ENCODE measurements around the gene U2AF2. TPM values are rescaled to one million over a fixed set of nuclear protein-coding genes. Genes with fewer than 3 reads are reported as not detected.

U2AF2 gene
- 175 TPM for polyA plus RNA-seq (2013, experiment 1 of 2; ENCODE audit: insufficient read length)
- polyA plus RNA-seq (2013, experiment 2 of 2; ENCODE audit: insufficient read length), result 157 TPM

DNA sequence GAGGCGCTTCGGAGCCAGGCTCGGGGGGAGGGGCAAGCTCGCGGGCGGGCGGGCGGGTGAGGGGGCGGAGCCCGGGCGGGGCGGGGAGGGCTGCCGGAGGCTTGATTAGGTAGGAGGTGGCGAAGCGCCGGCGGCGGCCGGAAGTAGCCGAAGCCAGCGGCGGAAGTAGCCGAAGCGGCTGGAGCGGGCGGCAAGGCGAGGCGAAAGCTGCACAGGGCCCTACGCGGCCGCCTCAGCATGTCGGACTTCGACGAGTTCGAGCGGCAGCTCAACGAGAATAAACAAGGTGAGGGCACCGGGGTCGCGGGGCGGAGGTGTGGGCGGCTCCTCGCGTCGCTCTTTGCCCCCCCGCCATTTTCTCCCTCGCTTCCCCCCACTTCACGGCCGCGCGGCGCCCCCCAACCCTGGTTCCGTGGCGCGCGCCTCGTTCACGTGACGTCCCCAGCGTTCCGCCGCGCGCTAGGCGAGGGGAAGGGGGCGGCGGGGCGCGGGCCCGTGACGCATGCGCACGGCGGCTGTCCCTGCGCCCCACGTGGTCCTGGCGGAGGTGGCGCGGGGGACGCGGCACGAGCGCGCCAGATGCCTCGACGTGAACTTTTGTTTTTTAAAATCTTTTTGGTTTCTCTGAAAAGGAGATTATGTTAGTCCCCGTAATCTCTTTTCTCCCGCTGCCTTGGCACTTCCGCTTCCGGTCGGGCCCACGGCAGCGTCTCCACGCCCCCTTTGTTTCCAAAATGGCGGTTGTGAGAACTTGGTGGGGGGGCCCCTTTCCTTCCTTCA, at the start of gene U2AF2:
Gene U2AF2 (plus strand): TSS at position 168 of the 780 bp plus-strand sequence. CDS start 70 bp downstream, at position 238.
- DNase-seq, result peak; percentile 93

DNA sequence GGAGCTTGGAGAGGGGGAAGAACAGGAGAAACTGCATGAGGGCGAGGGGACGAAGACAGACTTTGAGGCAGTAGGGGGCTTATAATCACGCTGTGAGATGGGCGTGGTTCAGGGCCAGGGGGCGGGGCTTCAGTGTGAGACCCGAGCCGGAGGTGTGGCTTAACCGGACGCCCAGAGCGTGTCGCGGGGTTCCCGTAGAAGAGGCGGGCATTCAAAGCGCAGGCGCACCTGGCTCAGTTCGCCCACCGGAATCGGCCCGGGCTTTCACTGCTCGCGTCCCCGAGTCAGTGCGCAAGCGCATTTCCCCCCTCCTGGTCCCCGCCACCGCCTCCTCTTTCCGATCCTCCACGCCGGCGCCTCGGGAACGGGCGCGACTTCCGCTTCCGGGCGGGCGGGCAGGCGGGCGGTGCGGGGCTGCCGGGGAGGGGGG, 49.6 kb upstream of the U2AF2 start:
- peak; percentile 98 for DNase-seq

DNA sequence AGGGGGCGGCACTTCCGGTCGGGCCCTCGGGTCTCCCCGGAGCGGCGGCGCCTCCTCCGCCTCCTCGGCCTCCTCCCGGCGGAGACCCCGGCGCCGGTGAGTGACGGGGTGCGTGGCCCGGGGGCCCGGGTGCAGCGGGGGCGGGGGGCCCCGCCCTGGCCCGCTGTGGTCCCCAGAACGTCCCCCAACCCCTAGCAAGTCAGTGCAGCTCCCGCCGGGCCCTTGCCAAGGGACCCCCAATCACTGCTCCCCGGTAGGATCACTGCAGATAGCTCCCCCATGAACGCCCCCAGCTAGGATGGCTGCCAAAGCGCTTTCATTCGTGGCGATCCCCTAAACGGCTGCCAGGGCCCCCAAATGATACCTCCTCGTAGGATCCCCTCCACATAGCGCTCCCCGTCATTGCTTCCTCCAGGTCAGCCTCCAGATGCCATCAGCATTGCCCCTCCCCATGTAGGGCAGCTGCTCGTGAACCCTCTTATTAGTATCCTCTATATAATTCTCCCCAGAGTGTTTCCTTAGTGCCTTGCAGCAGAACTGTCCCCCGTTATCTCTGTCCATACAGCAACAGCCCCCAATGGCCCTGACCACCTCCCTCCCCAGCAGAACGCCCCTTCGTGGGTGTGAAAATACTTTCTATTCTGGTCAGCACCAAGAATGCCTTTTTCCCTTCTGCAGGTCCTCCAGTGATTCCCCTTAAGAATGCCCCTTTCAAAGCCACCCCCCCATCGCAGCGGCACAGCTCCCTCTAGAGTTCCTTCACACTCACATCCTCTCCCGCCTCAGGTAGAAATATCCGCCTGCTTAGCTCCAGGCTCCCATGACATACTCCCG, 49.0 kb upstream of the U2AF2 start, which contains the start of gene ZNF865:
Gene ZNF865 (plus strand): TSS at position 11 of the 834 bp plus-strand sequence. CDS start 7,972 bp downstream, outside the sequence.
- DNase-seq, result peak; percentile 85

DNA sequence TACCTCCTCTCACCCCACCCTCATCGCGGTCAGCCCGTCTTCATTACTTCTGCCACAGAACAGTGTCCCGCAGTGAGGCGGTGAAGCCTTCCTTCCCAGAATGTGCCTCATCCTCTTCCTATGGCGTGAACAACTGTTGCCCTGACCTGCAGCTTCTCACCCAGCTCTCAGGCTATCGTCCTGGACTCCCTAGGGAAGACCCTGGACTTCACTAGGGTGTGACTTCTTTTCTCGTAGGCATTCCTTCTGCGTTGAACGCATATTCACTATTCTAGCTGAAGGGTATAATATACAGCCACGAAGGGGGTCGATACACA, 48.4 kb upstream of the U2AF2 start:
- DNase-seq, result no peak

DNA sequence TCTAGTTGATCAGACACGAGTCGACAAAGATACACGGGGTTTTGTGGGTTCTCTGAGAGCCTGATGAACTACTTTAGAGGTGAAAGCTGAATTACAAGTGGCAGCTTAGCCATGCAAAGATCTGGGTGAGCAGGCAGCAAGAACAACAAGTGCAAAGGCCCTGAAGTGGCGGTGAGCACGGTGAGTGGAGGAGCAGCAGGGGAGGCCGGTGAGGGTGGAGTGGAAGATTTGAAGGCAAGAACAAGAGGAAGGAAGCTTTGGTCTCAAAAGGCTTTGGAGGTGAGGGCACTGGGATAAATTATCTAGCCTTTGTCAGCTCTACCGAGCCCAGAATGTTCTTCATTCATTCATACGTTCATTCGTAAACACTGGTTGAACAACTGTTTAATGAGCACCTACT, 48.0 kb upstream of the U2AF2 start:
- DNase-seq, result no peak

DNA sequence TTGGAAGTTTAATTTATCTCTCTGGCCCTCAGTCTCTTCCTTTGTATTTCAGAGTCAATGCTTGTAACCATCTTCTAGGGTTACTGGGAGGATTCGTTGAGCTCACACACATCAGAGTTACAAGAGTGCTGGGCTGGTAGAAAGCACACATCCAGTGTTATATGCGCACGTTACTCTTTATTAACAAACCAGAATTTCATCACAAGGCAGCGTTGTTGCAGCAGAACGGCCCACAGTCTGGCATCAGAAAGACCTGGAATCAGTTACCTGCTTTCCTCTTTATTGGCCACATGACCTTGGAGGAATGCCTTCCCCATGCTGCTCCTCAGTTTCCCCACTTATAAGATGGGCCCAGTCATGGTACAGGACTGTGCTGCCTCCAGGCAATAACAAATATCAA, 45.5 kb upstream of the U2AF2 start:
- no peak for DNase-seq

DNA sequence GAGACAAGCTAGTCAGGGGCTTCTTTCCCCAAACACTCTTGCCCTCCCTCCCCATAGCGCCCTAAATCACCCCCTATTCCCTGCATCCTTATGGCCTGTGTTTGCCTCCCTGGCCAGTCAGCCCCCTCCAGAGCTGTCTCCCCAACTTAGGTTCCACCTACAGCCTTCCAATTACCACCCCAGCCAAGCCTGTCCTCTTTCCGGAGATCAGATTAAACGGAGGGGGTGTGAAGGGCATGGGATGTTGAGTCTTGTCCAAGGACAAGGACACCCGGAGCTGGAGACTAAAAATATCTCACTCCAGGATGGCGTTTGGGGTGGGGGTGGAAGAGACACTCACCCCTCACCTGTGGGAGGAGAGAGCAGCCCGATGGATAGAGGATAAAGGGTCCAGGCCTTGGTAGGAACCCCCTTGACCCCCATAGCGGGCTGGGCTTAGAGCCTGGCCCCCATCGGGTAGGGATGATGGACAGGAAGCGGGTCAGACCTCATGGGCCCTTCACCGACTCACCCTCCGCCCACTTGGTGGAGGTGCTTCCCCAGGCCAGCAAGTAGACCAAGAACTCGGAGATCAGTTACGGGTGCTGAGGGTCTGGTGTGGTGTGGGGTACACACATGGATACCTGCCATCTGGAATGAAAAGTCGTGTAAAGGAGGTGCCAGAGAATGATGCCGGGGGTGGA, 43.4 kb upstream of the U2AF2 start:
- DNase-seq, result no peak

DNA sequence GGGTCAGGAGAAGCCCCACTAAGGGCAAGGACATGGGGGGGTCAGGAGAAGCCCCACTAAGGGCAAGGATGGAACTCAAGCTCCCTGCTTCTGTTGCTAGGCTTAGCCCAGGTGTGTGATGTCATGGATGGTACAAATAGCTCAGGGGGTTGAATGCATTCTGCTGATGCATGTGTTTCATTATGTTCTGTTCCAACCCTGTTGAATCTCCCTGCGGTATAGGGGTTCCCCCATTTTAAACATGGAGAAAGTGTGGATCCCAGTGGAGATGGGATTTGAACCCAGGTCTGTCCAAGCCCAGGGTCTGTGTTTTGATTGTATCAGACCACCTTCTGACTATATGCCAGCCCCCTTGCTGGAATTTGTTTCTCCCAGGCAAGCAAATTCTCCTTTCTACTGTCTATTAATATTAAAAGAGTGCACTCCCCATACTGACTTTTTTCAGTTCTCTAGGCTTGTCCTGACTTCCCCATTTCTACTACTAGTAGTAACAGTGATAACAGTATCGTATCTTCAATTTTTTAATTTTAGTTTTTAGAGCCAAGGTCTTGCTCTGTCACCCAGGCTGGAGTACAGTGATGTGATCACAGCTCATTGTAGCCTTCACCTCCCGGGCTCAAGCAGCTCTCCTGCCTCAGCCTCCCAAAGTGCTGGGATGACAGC, 42.7 kb upstream of the U2AF2 start:
- DNase-seq, result no peak

DNA sequence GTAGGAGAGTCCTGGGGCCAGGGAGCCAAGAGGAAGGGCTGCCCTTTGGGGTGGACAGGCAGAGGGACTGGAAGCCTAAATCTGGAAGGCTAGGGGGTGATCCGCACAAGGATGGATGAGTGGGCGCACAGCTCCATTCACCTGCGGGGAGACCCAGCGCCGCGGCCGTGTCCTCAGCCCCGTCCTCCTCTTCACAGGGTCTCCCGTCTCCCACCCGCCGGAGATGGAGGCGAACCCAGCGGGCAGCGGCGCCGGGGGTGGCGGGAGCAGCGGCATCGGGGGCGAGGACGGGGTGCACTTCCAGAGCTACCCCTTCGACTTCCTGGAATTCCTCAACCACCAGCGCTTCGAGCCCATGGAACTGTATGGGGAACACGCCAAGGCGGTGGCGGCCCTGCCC, 41.4 kb upstream of the U2AF2 start:
- no peak for DNase-seq

DNA sequence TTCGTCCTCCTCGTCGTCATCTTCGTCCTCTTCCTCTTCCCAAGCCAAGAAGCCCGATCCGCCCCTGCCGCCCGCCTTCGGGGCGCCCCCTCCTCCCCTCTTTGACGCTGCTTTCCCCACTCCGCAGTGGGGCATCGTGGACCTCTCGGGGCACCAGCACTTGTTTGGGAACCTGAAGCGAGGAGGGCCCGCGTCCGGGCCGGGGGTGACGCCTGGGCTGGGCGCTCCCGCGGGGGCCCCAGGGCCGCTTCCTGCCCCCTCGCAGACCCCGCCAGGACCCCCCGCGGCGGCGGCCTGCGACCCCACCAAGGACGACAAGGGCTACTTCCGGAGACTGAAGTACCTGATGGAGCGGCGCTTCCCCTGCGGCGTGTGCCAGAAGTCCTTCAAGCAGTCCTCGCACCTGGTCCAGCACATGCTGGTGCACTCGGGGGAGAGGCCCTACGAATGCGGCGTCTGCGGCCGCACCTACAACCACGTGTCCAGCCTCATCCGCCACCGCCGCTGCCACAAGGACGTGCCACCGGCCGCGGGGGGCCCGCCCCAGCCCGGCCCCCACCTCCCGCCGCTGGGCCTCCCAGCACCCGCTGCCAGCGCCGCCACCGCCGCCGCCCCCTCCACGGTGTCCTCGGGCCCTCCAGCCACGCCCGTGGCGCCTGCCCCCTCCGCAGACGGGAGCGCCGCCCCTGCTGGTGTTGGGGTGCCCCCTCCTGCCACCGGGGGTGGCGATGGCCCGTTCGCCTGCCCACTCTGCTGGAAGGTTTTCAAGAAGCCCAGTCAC, 40.7 kb upstream of the U2AF2 start:
- DNase-seq, result no peak

DNA sequence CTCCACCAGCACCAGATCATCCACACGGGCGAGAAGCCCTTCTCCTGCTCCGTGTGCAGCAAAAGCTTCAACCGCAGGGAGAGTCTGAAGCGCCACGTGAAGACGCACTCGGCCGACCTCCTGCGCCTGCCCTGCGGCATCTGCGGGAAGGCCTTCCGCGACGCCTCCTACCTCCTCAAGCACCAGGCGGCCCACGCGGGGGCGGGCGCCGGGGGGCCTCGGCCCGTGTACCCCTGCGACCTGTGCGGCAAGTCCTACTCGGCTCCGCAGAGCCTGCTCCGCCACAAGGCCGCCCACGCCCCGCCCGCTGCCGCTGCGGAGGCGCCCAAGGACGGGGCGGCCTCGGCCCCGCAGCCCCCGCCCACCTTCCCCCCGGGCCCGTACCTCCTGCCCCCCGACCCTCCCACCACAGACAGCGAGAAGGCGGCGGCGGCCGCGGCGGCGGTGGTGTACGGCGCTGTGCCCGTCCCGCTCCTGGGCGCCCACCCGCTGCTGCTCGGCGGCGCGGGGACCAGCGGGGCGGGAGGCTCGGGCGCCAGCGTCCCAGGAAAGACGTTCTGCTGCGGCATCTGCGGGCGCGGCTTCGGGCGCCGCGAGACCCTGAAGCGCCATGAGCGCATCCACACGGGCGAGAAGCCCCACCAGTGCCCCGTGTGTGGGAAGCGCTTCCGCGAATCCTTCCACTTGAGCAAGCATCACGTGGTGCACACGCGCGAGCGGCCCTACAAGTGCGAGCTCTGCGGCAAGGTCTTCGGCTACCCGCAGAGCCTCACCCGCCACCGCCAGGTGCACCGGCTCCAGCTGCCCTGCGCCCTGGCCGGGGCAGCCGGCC, 39.9 kb upstream of the U2AF2 start:
- DNase-seq, result no peak

DNA sequence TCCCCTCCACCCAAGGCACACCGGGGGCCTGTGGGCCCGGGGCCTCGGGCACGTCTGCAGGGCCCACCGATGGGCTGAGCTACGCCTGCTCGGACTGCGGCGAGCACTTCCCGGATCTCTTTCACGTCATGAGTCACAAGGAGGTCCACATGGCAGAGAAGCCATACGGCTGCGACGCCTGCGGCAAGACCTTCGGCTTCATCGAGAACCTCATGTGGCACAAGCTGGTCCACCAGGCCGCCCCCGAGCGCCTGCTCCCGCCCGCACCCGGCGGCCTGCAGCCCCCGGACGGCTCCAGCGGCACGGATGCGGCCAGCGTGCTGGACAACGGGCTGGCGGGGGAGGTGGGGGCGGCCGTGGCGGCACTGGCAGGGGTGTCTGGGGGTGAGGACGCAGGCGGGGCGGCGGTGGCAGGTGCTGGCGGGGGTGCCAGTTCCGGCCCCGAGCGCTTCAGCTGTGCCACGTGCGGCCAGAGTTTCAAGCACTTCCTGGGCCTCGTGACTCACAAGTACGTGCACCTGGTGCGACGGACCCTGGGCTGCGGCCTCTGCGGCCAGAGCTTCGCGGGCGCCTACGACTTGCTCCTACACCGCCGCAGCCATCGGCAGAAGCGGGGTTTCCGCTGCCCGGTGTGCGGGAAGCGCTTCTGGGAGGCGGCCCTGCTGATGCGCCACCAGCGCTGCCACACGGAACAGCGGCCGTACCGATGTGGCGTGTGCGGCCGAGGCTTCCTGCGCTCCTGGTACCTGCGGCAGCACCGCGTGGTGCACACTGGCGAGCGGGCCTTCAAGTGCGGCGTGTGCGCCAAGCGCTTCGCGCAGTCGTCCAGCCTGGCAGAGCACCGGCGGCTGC, 39.1 kb upstream of the U2AF2 start:
- DNase-seq, result no peak

DNA sequence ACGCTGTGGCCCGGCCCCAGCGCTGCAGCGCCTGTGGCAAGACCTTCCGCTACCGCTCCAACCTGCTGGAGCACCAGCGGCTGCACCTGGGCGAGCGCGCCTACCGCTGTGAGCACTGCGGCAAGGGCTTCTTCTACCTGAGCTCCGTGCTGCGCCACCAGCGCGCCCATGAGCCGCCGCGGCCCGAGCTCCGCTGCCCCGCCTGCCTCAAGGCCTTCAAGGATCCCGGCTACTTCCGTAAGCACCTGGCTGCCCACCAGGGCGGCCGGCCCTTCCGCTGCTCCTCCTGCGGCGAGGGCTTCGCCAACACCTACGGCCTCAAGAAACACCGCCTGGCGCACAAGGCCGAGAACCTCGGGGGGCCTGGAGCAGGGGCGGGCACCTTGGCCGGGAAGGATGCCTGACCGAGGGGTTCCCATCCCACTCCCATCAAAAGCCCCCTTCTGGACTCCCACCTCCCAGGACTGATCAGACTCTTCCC, 38.4 kb upstream of the U2AF2 start:
- no peak for DNase-seq

DNA sequence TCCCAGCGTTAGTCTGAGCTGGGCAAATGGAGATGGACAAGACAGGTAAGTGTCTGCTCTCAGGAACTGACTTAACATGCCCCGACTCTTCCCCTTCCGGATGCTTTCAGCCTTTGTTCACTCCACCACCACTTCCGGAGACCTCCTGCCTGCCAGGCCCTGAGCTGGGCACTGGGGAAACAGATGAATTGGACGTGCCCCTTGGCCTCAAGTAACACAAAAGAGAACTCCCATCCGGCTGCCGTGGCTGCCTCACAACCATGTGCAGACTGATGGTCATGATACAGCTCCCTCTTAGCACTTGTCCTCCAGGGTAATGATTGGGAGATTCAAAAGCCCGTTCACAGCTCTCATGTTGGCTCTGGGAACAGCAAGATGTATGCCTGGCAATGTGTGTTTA, 37.4 kb upstream of the U2AF2 start:
- no peak for DNase-seq

DNA sequence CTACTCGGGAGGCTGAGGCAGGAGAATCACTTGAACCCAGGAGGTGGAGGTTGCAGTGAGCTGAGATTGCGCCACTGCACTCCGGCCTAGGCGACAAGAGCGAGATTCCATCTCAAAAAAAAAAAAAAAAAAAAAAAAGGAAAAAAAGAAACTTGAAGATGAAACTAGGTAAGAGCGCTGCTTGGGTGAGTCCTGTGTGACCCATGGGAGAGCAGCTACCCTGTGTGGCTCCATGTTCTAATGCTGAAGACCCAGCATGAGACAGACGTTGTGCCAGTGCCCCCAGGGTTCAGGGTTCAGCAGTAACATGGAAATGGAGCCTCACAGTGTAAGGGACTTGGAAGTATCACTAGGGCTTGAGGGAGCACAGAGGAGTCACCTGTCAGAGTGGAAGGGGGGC, 36.4 kb upstream of the U2AF2 start:
- DNase-seq, result no peak

DNA sequence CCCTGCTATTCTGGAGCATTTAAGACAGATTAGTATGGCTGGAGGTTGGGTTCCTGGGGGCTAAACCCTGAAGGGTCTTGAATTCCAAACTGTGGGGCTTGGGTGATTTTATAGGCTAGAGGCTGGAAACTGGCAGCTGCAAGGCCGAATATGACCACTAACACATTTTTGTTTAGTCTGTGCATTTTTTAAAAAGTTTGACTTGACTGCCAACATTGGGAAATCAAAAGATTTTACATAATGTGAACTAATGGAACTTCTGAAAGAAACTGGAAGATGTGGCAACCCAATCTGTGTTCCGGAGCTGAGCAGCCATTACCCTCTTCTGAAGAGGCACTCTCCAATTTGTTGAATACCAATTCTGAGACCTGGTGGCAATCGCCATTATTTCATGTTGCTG, 35.5 kb upstream of the U2AF2 start:
- DNase-seq, result no peak

DNA sequence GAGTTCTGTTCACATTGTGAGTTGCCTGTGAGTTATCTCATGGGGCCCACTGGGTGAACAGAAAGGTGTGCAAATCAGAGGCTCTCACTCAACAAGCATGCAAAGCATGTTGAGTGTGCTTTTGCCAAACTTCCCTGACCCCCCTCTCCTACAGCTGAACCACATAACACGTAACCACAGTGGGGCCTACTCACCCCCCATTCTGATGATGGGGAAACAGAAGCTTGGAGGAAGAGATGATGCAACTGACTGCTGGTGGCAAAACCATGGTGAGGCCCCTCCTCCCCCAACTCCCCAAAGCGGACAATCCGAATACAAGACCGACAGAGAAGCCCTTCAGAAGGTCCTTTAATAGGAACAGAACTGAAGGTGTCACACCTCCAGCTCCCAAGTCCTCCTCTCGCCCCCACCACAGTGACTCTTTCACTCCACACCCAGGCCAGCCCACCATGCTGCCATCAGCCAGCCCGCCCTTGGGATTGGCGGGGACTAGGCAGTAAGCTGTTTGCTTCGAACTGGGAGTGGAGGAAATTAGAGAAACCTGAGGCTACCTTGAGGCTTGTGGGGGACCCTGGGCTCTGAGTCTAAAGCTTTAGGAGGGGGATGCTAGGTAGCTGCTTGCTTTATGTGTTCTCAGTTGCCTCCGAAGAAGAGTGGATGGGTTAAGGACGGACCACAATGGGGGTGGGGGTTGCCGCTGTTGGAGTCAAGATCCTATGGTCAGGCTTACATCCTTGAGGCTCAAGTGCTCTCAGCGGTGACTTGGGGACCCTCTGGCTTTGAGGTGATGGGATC, 34.2 kb upstream of the U2AF2 start:
- peak; percentile 59 for DNase-seq

DNA sequence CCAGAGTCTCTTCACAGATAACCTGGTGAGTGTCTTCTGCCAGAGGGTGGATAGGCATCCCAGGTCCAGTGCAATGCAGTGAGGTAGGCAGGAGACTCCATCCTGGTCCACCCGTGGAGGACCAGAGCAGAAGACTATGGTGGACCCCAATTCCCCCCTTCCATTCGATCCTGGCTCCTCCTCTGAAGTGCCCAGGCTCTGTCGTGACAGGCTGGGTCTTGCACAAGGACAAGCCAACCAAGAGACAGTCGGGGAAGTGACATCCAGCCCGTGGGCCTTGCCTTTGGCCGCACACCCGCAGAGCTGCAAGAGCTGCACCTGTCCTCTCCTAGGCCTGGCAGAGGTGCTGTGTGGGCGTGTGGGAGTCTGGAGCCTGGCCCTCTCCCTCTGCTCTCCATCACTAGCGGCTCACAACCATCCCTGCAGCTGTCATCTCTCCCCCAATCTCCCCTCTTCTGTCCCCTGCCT, 33.6 kb upstream of the U2AF2 start:
- DNase-seq, result no peak

Measured in fibroblast of skin of scalp (primary cell).